Keratinocyte (primary cell): ENCODE results near the gene SACM1L. TPM values are rescaled to one million over a fixed set of nuclear protein-coding genes. Genes with fewer than 3 reads are reported as not detected.

Experiments used
- DNase-seq: peaks from one replicate; pipeline ENCODE4 v3.0.0-alpha.2; 2011; ENCODE audit warnings: low read depth, missing footprints, low spot score
- FAIRE-seq: peaks from 2 replicates; lab custom pipeline; 2011; peaks lifted over from hg19 to GRCh38; lab: Jason Lieb, UNC
- H2AFZ ChIP-seq: 2 replicates; pipeline ENCODE4 v1.6.0; 2012; ENCODE audit warnings: low read length, control low read depth, inconsistent platforms; ENCODE audit not compliant: control insufficient read depth
- H3K27ac ChIP-seq: 2 replicates; pipeline ENCODE4 v1.5.1; 2011; ENCODE audit warnings: low read length; ENCODE audit not compliant: control insufficient read depth, insufficient read depth
- H3K27me3 ChIP-seq: 3 replicates; pipeline ENCODE4 v1.6.0; 2011; ENCODE audit warnings: low read length; ENCODE audit not compliant: control insufficient read depth, insufficient read depth; ENCODE audit errors: extremely low read depth
- H3K36me3 ChIP-seq, 2 experiments: 2 replicates in 1 of 2; 3 replicates in 1 of 2; pipeline ENCODE4 v1.5.1; 2011; ENCODE audit warnings: low read length in 2 of 2, mild to moderate bottlenecking in 1 of 2; ENCODE audit not compliant: control insufficient read depth in 2 of 2, insufficient read depth in 2 of 2; ENCODE audit errors: extremely low read depth in 1 of 2
- H3K4me1 ChIP-seq: 3 replicates; pipeline ENCODE4 v1.5.1; 2011; ENCODE audit warnings: low read length; ENCODE audit not compliant: control insufficient read depth, insufficient read depth; ENCODE audit errors: extremely low read depth
- H3K4me2 ChIP-seq: 3 replicates; pipeline ENCODE4 v1.6.0; 2011; ENCODE audit warnings: low read depth, low read length; ENCODE audit not compliant: control insufficient read depth, insufficient read depth; ENCODE audit errors: extremely low read depth
- H3K4me3 ChIP-seq, 3 experiments: fragments of 200-600 bp in 1 of 3; sonication (generic) in 1 of 3; 2 replicates in 2 of 3; 3 replicates in 1 of 3; pipeline ENCODE4 v1.5.1; 2011 to 2016; ENCODE audit warnings: low read length in 3 of 3, mild to moderate bottlenecking in 3 of 3, control low read depth in 2 of 3, inconsistent platforms in 1 of 3, low read depth in 1 of 3, mixed read lengths in 1 of 3, mixed run types in 1 of 3, moderate library complexity in 1 of 3; ENCODE audit not compliant: control insufficient read depth in 2 of 3, insufficient read depth in 2 of 3; ENCODE audit errors: extremely low read depth in 1 of 3
- H3K79me2 ChIP-seq: 2 replicates; pipeline ENCODE4 v1.6.0; 2012; ENCODE audit warnings: low read length; ENCODE audit not compliant: control insufficient read depth, insufficient read depth
- H3K9ac ChIP-seq: 3 replicates; pipeline ENCODE4 v1.6.0; 2011; ENCODE audit warnings: low read length; ENCODE audit not compliant: control insufficient read depth, insufficient read depth; ENCODE audit errors: extremely low read depth
- H3K9me1 ChIP-seq: 3 replicates; pipeline ENCODE4 v1.6.0; 2011; ENCODE audit warnings: low read length; ENCODE audit not compliant: control insufficient read depth, insufficient read depth; ENCODE audit errors: extremely low read depth
- H3K9me3 ChIP-seq: 2 replicates; pipeline ENCODE4 v1.5.1; 2012; ENCODE audit warnings: low read depth, low read length; ENCODE audit not compliant: control insufficient read depth
- H4K20me1 ChIP-seq: 3 replicates; pipeline ENCODE4 v1.6.0; 2011; ENCODE audit warnings: low read length; ENCODE audit not compliant: control insufficient read depth, insufficient read depth; ENCODE audit errors: extremely low read depth
- EZH2 ChIP-seq: IDR thresholded peaks from one replicate; pipeline ENCODE4 v1.6.1; 2012; ENCODE audit warnings: inconsistent platforms, mild to moderate bottlenecking, low read length, moderate library complexity
- dilution Hi-C: fragments of 300-500 bp; cut with MboI; formaldehyde crosslinking; loops from one replicate; pipeline ENCODE4 v1.7.0; 2020; ENCODE audit warnings: low sequenced_read_pairs; ENCODE audit not compliant: extremely low pct_ligation_motif_present
- polyA plus RNA-seq, 5 experiments: library from polyadenylated mRNA; depleted of rRNA in 3 of 5; stranded (reverse) in 3 of 5; stranded (forward) in 1 of 5; unstranded in 1 of 5; fragments of >200 nt; gene quantifications; 1 replicate in 1 of 5; 2 replicates in 3 of 5; 3 replicates in 1 of 5; pipeline versions ENCODE4 v1.2.1 to v1.2.3, GENCODE V29; 2011 to 2012; ENCODE audit warnings: missing spikeins in 2 of 5, low read depth in 1 of 5, low replicate concordance in 1 of 5
- TF ChIP-seq, protein P1 (sequence below), 3 experiments: IDR thresholded peaks in 1 of 3; conservative IDR thresholded peaks in 1 of 3; optimal IDR thresholded peaks in 1 of 3; 2 replicates in 2 of 3; 3 replicates in 1 of 3; pipeline versions ENCODE3 to v1.5.1; 2011; ENCODE audit warnings: low read length in 3 of 3, mild to moderate bottlenecking in 3 of 3, moderate library complexity in 2 of 3, control low read depth in 1 of 3, inconsistent platforms in 1 of 3; ENCODE audit not compliant: insufficient read depth in 2 of 3; ENCODE audit errors: extremely low read depth in 1 of 3

The SACM1L gene
- polyA plus RNA-seq, 1 donor (not counting 4 experiments of a cell fraction or from before 2014, with no cell fraction given), result 44.3 TPM

DNA sequence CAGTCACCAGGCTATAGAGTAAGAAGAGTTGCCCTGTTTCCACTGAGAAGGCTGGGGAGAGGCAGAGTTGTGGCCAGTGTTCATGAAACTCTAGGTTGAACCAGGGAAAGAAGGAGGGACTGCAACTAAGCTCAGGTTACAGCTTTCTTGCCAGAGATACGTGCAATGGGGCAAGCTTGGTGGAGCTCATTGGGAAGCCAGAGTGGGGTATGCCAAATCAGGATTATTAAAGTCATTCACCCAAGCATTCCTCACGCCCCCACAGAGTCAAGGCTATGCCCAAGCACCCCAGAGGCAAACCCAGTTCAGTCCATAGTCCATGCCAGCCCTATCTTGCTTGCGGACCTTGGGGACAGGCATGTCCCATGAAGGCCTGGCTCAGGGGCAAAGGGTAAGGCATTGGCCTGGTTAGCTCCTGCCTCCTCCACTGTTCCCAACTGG, 89.6 kb downstream of the SACM1L start:
- TF ChIP-seq, protein P1, sequence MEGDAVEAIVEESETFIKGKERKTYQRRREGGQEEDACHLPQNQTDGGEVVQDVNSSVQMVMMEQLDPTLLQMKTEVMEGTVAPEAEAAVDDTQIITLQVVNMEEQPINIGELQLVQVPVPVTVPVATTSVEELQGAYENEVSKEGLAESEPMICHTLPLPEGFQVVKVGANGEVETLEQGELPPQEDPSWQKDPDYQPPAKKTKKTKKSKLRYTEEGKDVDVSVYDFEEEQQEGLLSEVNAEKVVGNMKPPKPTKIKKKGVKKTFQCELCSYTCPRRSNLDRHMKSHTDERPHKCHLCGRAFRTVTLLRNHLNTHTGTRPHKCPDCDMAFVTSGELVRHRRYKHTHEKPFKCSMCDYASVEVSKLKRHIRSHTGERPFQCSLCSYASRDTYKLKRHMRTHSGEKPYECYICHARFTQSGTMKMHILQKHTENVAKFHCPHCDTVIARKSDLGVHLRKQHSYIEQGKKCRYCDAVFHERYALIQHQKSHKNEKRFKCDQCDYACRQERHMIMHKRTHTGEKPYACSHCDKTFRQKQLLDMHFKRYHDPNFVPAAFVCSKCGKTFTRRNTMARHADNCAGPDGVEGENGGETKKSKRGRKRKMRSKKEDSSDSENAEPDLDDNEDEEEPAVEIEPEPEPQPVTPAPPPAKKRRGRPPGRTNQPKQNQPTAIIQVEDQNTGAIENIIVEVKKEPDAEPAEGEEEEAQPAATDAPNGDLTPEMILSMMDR (optimal IDR thresholded peaks at IDR 0.05 in 1 of 3, IDR thresholded peaks at IDR 0.05 in 1 of 3, conservative IDR thresholded peaks at IDR 0.05 in 1 of 3; ENCODE audit: extremely low read depth in 1 of 3, insufficient read depth in 2 of 3, low read length in 3 of 3), result no peak
- TF ChIP-seq EZH2, result no peak
- Histone ChIP-seq H3K79me2 (no peaks in the 10 kb centered on the region), H2AFZ (no peak overlapping the region), H3K9me1 (no peaks in the 10 kb centered on the region), H3K4me3 (no peak overlapping the region), H3K9ac (no peak overlapping the region), H3K9me3 (no peaks in the 10 kb centered on the region), H4K20me1 (no peaks in the 10 kb centered on the region), H3K4me2 (no peak overlapping the region), H3K4me1 (no peaks in the 10 kb centered on the region), H3K36me3 (no peaks in the 10 kb centered on the region), H3K27me3 (peaks cover 41% of the 10 kb centered on the region), H3K27ac (no peak overlapping the region)
- dilution Hi-C loops, result no loop called here
- DNase-seq, result no peak
- no peak for FAIRE-seq

GRCh38 chr3:45779746-45780735, 90.8 kb downstream of the SACM1L start:
- no peaks in the 10 kb centered on the region for H4K20me1 ChIP-seq
- FAIRE-seq (no peak), DNase-seq (no peak)
- H3K27me3 ChIP-seq, result peaks cover 32% of the 10 kb centered on the region
- no peak overlapping the region for H3K4me2 ChIP-seq
- TF ChIP-seq, protein P1 (optimal IDR thresholded peaks at IDR 0.05 in 1 of 3, IDR thresholded peaks at IDR 0.05 in 1 of 3, conservative IDR thresholded peaks at IDR 0.05 in 1 of 3; ENCODE audit: extremely low read depth in 1 of 3, insufficient read depth in 2 of 3, low read length in 3 of 3), result no peak
- TF ChIP-seq EZH2, result no peak
- no peaks in the 10 kb centered on the region for H3K4me1 ChIP-seq
- no peaks in the 10 kb centered on the region for H3K9me3 ChIP-seq
- no peaks in the 10 kb centered on the region for H3K79me2 ChIP-seq
- no peaks in the 10 kb centered on the region for H3K9me1 ChIP-seq
- dilution Hi-C loops, result no loop called here
- no peak overlapping the region for H3K9ac ChIP-seq
- H2AFZ ChIP-seq, result no peak overlapping the region
- H3K4me3 ChIP-seq, result no peak overlapping the region
- no peak overlapping the region for H3K27ac ChIP-seq
- no peaks in the 10 kb centered on the region for H3K36me3 ChIP-seq
